ENCODE measurements around the gene PIGN. TPM values are rescaled to one million over a fixed set of nuclear protein-coding genes. Genes with fewer than 3 reads are reported as not detected.

Gene PIGN
- total RNA-seq, 1 donor from 2014 or later, result 22.6 TPM

DNA sequence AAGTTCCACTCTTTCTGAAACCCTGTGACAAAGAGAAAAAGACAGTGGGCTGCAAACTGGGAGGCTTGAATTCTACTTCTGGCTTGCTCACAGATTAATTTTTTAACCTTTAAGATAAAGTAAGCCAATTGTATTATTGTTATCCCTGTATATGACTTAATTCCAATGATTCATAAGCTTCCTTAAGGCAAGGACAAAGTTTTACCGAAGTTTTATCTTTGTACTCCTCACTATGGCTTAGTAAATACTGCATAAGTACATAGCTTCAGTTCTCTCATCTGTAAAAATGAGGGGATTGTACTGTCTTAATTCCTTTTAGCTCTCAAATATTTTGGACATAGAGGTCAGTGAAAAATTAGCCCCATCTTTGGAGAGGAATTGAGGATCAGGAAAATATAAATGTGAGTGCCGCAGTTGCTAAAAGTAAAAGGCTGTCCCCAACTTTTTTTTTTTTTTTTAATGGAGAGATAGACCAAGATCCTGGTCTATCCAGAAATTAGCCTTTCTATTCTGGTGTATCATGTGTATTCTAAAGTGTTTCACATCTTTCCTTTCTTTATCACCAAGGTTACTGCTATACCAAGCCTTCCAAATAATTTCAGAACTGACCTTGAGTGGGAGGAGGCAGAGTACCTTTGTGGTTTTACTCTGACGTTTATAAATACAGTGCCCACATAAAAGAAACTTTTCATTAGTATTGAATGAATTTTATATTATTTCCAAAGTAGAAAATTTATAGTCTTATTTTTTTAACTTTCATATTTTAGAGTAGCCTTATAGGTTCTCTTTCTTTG is 13.5 kb upstream of the PIGN start:
- H3K36me3 ChIP-seq (ENCODE audit: control insufficient read depth, insufficient read depth, low read length), result no peaks in the 10 kb centered on the region

GRCh38 chr18:62199629-62200028 is 12.8 kb upstream of the PIGN start:
- no peak for DNase-seq (ENCODE audit: low read depth)

More for the DNA sequence above, 13.5 kb upstream of the PIGN start:
- no peak for DNase-seq (ENCODE audit: low read depth)
- no peaks in the 10 kb centered on the region for H3K27me3 ChIP-seq (ENCODE audit: control insufficient read depth, insufficient read depth, low read length)
- TF ChIP-seq, protein P1, sequence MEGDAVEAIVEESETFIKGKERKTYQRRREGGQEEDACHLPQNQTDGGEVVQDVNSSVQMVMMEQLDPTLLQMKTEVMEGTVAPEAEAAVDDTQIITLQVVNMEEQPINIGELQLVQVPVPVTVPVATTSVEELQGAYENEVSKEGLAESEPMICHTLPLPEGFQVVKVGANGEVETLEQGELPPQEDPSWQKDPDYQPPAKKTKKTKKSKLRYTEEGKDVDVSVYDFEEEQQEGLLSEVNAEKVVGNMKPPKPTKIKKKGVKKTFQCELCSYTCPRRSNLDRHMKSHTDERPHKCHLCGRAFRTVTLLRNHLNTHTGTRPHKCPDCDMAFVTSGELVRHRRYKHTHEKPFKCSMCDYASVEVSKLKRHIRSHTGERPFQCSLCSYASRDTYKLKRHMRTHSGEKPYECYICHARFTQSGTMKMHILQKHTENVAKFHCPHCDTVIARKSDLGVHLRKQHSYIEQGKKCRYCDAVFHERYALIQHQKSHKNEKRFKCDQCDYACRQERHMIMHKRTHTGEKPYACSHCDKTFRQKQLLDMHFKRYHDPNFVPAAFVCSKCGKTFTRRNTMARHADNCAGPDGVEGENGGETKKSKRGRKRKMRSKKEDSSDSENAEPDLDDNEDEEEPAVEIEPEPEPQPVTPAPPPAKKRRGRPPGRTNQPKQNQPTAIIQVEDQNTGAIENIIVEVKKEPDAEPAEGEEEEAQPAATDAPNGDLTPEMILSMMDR (IDR thresholded peaks at IDR 0.05; ENCODE audit: insufficient read depth, low read length, poor library complexity, severe bottlenecking), result no peak
- no peak overlapping the region for H3K4me3 ChIP-seq (ENCODE audit: low read depth, low read length)

DNA sequence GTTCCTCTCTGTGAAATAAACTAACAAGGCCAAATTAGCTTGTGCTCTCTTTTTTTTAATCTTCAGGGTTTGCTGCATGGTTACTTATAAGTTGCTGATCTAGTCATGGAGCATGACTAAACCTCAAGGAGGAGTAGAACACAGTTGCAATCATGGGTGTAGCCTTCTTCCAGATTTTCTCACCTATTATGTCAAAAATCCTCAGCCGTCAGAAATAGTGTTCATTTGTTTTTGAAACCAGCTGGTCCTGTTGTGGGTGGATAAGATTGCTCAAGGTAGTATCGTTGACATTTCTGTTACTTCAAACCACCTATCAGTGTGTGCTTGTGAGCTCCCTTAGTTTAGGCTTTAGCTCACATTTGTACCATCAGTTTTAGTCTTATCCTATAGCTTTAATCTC is 11.4 kb upstream of the PIGN start:
- Histone ChIP-seq H3K4me3 (ENCODE audit: low read depth, low read length) (no peak overlapping the region), H3K27me3 (ENCODE audit: control insufficient read depth, insufficient read depth, low read length) (no peaks in the 10 kb centered on the region), H3K36me3 (ENCODE audit: control insufficient read depth, insufficient read depth, low read length) (no peaks in the 10 kb centered on the region)
- TF ChIP-seq, protein P1 (IDR thresholded peaks at IDR 0.05; ENCODE audit: insufficient read depth, low read length, poor library complexity, severe bottlenecking), result no peak
- DNase-seq (ENCODE audit: low read depth), result no peak

More at GRCh38 chr18:62199629-62200028, 12.8 kb upstream of the PIGN start:
- TF ChIP-seq, protein P1 (IDR thresholded peaks at IDR 0.05; ENCODE audit: insufficient read depth, low read length, poor library complexity, severe bottlenecking), result no peak
- Histone ChIP-seq H3K36me3 (ENCODE audit: control insufficient read depth, insufficient read depth, low read length) (no peaks in the 10 kb centered on the region), H3K27me3 (ENCODE audit: control insufficient read depth, insufficient read depth, low read length) (no peaks in the 10 kb centered on the region), H3K4me3 (ENCODE audit: low read depth, low read length) (no peak overlapping the region)

DNA sequence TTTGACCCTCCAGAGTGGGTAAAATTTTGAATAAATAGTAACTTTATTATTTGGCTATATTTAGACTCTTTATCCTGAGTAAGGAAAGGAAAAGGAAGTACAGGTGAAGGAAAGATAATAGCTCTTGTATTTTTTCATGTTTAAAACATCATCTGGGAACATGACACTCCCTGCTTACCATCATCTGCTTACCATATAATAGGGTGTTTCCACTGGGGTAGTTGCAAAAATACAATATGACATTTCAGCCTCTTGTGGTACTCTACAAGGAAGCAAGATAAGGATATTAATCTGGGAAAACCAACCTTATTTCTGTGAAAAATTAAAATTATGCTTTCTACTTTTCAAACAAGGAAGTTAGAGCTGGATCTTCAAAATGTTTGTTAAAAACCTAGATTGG is 10.1 kb upstream of the PIGN start:
- TF ChIP-seq, protein P1 (IDR thresholded peaks at IDR 0.05; ENCODE audit: insufficient read depth, low read length, poor library complexity, severe bottlenecking), result no peak
- Histone ChIP-seq H3K4me3 (ENCODE audit: low read depth, low read length) (no peak overlapping the region), H3K27me3 (ENCODE audit: control insufficient read depth, insufficient read depth, low read length) (no peaks in the 10 kb centered on the region), H3K36me3 (ENCODE audit: control insufficient read depth, insufficient read depth, low read length) (no peaks in the 10 kb centered on the region)
- no peak for DNase-seq (ENCODE audit: low read depth)

DNA sequence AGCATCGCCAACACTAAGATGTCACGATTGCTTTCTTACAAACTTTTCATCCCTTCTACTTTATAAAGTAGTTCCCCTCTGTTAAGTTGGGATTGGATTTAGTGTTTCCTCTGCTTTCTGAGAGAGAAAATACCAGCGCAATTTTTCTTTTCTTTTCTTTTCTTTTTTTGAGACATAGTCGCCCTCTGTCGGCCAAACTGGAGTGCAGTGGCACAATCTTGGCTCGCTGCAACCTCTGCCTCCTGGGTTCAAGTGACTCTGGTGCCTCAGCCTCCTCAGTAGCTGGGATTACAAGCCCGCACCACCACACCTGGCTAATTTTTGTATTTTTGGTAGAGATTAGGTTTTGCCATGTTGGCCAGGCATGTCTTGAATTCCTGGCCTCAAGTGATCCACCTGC is 9.2 kb upstream of the PIGN start:
- TF ChIP-seq, protein P1 (IDR thresholded peaks at IDR 0.05; ENCODE audit: insufficient read depth, low read length, poor library complexity, severe bottlenecking), result no peak
- Histone ChIP-seq H3K4me3 (ENCODE audit: low read depth, low read length) (no peak overlapping the region), H3K36me3 (ENCODE audit: control insufficient read depth, insufficient read depth, low read length) (no peaks in the 10 kb centered on the region), H3K27me3 (ENCODE audit: control insufficient read depth, insufficient read depth, low read length) (no peaks in the 10 kb centered on the region)
- no peak for DNase-seq (ENCODE audit: low read depth)

GRCh38 chr18:62189208-62189607 is 2.4 kb upstream of the PIGN start:
- TF ChIP-seq, protein P1 (IDR thresholded peaks at IDR 0.05; ENCODE audit: insufficient read depth, low read length, poor library complexity, severe bottlenecking), result no peak
- Histone ChIP-seq H3K4me3 (ENCODE audit: low read depth, low read length) (peak overlapping the region; percentile 97), H3K36me3 (ENCODE audit: control insufficient read depth, insufficient read depth, low read length) (no peaks in the 10 kb centered on the region), H3K27me3 (ENCODE audit: control insufficient read depth, insufficient read depth, low read length) (no peaks in the 10 kb centered on the region)
- no peak for DNase-seq (ENCODE audit: low read depth)
